Amniotic stem cell (primary cell): ENCODE results near the gene NABP1.

ENCODE experiments used
- DNase-seq: peaks from one replicate; lab custom pipeline; 2025; lab: John Stamatoyannopoulos, UW

The NABP1 gene

GRCh38 chr2:191649519-191649918 is 28.4 kb upstream of the NABP1 start:
- DNase-seq, result no peak

- no peak for DNase-seq
These were observed 26.8 kb upstream of the NABP1 start for GRCh38 chr2:191650896-191651773.

GRCh38 chr2:191653667-191654391 is 24.1 kb upstream of the NABP1 start:
- no peak for DNase-seq

GRCh38 chr2:191656391-191656790 is 21.5 kb upstream of the NABP1 start:
- DNase-seq, result no peak

GRCh38 chr2:191656792-191657191 is 21.1 kb upstream of the NABP1 start:
- DNase-seq, result no peak

GRCh38 chr2:191657977-191658376 is 20.0 kb upstream of the NABP1 start:
- no peak for DNase-seq

- DNase-seq, result no peak
These were observed 18.7 kb upstream of the NABP1 start for GRCh38 chr2:191659198-191659597.

- no peak for DNase-seq
These were observed 17.4 kb upstream of the NABP1 start for GRCh38 chr2:191660575-191660974.

- no peak for DNase-seq
These were observed 16.6 kb upstream of the NABP1 start for GRCh38 chr2:191661097-191661924.

GRCh38 chr2:191664823-191665677 is 12.9 kb upstream of the NABP1 start:
- DNase-seq, result no peak

GRCh38 chr2:191666226-191666625 is 11.7 kb upstream of the NABP1 start:
- no peak for DNase-seq

GRCh38 chr2:191666732-191667131 is 11.2 kb upstream of the NABP1 start:
- DNase-seq, result no peak

- DNase-seq, result no peak
These were observed 7.9 kb upstream of the NABP1 start for GRCh38 chr2:191670076-191670475.

- no peak for DNase-seq
These were observed 7.1 kb upstream of the NABP1 start for GRCh38 chr2:191670787-191671186.

GRCh38 chr2:191675807-191676721 is 1.9 kb upstream of the NABP1 start:
- no peak for DNase-seq

GRCh38 chr2:191676790-191677645 is 918 bp upstream of the NABP1 start:
- no peak for DNase-seq

GRCh38 chr2:191678437-191679100 is 633 bp downstream of the NABP1 start:
- DNase-seq, result no peak

- no peak for DNase-seq
These were observed 2.1 kb downstream of the NABP1 start for GRCh38 chr2:191679818-191680600.
